AG08396 (cell line): ENCODE results near the gene TKFC.
"Not testable (repeated sequence)": the region's sequence is repeated elsewhere in the genome, so short reads cannot be mapped to it uniquely, and the experiment has no call there.

Source experiments
- DNase-seq: peaks from one replicate; pipeline ENCODE4 v3.0.0; 2012; ENCODE audit warnings: low spot score, mixed read lengths

The TKFC gene

GRCh38 chr11:61368646-61369045 lies 35.6 kb downstream of the TKFC start:
- no peak for DNase-seq

GRCh38 chr11:61369372-61370348 lies 36.6 kb downstream of the TKFC start:
- DNase-seq, result peak; percentile 76

GRCh38 chr11:61370349-61371005 lies 37.4 kb downstream of the TKFC start:
- DNase-seq, result no peak

GRCh38 chr11:61372659-61373420 lies 39.8 kb downstream of the TKFC start:
- DNase-seq, result no peak

GRCh38 chr11:61375761-61376108 lies 42.7 kb downstream of the TKFC start:
- no peak for DNase-seq

- no peak for DNase-seq
These were observed 44.6 kb downstream of the TKFC start for GRCh38 chr11:61377461-61378160.

GRCh38 chr11:61378713-61379313 lies 45.8 kb downstream of the TKFC start:
- DNase-seq, result peak; percentile 86

GRCh38 chr11:61380884-61381283 lies 47.9 kb downstream of the TKFC start:
- DNase-seq, result no peak

- DNase-seq, result not testable (repeated sequence)
These were observed 50.8 kb downstream of the TKFC start for GRCh38 chr11:61383859-61384258.

- no peak for DNase-seq
These were observed 51.5 kb downstream of the TKFC start for GRCh38 chr11:61384271-61385242.

- no peak for DNase-seq
These were observed 57.1 kb downstream of the TKFC start for GRCh38 chr11:61390161-61390560.

- DNase-seq, result no peak
These were observed 60.1 kb downstream of the TKFC start for GRCh38 chr11:61392981-61393595.
